ENCODE data around the gene CCDC92B. TPM values are rescaled to one million over a fixed set of nuclear protein-coding genes. Genes with fewer than 3 reads are reported as not detected.

Gene CCDC92B
- total and polyA plus RNA-seq, 2 of the 13 experiments (the other 11 are each of a cell fraction or from before 2014, with no cell fraction given) = not detected

DNA sequence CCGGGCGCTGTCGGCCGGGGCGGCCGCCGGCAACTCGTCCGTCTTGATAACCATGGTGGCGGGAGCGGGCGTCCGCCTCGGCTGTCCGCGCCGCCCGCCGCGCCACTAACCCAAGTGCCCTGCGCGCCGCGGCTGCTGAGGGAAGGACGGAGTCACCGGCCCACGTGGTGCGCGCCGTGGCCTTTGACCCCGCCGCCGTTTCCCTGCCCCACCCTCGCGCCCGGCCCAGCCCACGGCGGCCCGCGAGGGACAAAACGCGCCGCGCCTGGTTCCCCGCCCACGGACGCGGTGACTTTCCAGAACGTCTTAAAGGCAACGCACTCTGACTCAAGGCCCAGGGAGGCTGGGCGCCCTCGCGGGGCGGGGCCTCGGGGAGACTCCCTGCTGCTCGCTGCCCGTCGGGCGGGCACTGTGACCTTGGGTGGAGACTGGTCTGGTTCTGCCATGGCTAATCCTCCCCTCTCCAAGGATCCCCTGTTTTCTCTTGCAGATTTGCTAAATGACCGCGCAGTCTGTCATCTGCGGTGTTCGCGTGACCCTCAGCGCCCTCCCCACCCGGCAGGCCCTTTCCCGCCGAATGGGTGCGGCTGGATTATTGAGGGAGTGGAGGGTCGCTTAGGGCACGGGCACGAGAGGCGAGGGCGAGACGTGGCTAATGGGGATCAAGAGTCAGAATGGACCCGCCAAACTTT lies 37.7 kb downstream of the CCDC92B start, which contains the start of gene CLUH (continued):
- TF ChIP-seq ZNF407 (CRISPR knock-in tag; IDR thresholded peaks at IDR 0.05; ENCODE audit: not compliant biosample characterization) (no peak), SOX13 (IDR thresholded peaks at IDR 0.05) (no peak), SOX13 (CRISPR knock-in tag; conservative IDR thresholded peaks at IDR 0.05 in 1 of 2, IDR thresholded peaks at IDR 0.05 in 1 of 2) (peak in 1 of 2 experiments; percentile 43; a peak in 1 of 4 replicates), IKZF5 (CRISPR knock-in tag; IDR thresholded peaks at IDR 0.05) (peak; percentile 45; the same call in 1 of the 2 replicates), YEATS2 (CRISPR knock-in tag; IDR thresholded peaks at IDR 0.05; ENCODE audit: borderline replicate concordance) (peak; percentile 91), ZKSCAN8 (CRISPR knock-in tag; IDR thresholded peaks at IDR 0.05; ENCODE audit: borderline replicate concordance) (no peak), ZNF512 (CRISPR knock-in tag; IDR thresholded peaks at IDR 0.05) (no peak), CCDC6 (CRISPR knock-in tag; IDR thresholded peaks at IDR 0.05) (no peak), ZSCAN21 (CRISPR knock-in tag; IDR thresholded peaks at IDR 0.05; ENCODE audit: borderline replicate concordance) (no peak), IRF2 (CRISPR knock-in tag; IDR thresholded peaks at IDR 0.05) (peak; percentile 76)
- TF ChIP-seq, protein P1, sequence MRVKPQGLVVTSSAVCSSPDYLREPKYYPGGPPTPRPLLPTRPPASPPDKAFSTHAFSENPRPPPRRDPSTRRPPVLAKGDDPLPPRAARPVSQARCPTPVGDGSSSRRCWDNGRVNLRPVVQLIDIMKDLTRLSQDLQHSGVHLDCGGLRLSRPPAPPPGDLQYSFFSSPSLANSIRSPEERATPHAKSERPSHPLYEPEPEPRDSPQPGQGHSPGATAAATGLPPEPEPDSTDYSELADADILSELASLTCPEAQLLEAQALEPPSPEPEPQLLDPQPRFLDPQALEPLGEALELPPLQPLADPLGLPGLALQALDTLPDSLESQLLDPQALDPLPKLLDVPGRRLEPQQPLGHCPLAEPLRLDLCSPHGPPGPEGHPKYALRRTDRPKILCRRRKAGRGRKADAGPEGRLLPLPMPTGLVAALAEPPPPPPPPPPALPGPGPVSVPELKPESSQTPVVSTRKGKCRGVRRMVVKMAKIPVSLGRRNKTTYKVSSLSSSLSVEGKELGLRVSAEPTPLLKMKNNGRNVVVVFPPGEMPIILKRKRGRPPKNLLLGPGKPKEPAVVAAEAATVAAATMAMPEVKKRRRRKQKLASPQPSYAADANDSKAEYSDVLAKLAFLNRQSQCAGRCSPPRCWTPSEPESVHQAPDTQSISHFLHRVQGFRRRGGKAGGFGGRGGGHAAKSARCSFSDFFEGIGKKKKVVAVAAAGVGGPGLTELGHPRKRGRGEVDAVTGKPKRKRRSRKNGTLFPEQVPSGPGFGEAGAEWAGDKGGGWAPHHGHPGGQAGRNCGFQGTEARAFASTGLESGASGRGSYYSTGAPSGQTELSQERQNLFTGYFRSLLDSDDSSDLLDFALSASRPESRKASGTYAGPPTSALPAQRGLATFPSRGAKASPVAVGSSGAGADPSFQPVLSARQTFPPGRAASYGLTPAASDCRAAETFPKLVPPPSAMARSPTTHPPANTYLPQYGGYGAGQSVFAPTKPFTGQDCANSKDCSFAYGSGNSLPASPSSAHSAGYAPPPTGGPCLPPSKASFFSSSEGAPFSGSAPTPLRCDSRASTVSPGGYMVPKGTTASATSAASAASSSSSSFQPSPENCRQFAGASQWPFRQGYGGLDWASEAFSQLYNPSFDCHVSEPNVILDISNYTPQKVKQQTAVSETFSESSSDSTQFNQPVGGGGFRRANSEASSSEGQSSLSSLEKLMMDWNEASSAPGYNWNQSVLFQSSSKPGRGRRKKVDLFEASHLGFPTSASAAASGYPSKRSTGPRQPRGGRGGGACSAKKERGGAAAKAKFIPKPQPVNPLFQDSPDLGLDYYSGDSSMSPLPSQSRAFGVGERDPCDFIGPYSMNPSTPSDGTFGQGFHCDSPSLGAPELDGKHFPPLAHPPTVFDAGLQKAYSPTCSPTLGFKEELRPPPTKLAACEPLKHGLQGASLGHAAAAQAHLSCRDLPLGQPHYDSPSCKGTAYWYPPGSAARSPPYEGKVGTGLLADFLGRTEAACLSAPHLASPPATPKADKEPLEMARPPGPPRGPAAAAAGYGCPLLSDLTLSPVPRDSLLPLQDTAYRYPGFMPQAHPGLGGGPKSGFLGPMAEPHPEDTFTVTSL (CRISPR knock-in tag; IDR thresholded peaks at IDR 0.05; ENCODE audit: borderline replicate concordance) = no peak
